ENCODE data around the gene TBC1D22A. TPM values are rescaled to one million over a fixed set of nuclear protein-coding genes. Genes with fewer than 3 reads are reported as not detected.

The TBC1D22A gene
- polyA plus RNA-seq, 1 of the 3 experiments (the other 2 are of a cell fraction) = 16.5 TPM

- Histone ChIP-seq H2AFZ (ENCODE audit: low read depth) (no peak overlapping the region), H3K27ac (ENCODE audit: low read depth in 2 of 2, low read length in 1 of 2) (no peak overlapping the region), H3K9me2 (no peaks in the 10 kb centered on the region), H3K79me2 (ENCODE audit: insufficient read depth) (no peaks in the 10 kb centered on the region), H3K27me3 (ENCODE audit: insufficient read depth) (no peaks in the 10 kb centered on the region), H3K36me3 (replicated peaks in 1 of 2; ENCODE audit: control insufficient read depth in 1 of 2, insufficient read depth in 2 of 2, low read length in 1 of 2) (peaks cover 0 to 12% of the 10 kb centered on the region in 2 experiments), H3K9me3 (no peaks in the 10 kb centered on the region), H4K20me1 (ENCODE audit: insufficient read depth) (no peaks in the 10 kb centered on the region), H3K4me2 (no peak overlapping the region), H3K4me3 (ENCODE audit: low read depth in 2 of 2, low read length in 1 of 2) (no peak overlapping the region), H3K9ac (no peak overlapping the region), H3K4me1 (ENCODE audit: control insufficient read depth in 1 of 2, insufficient read depth in 2 of 2, low read depth in 1 of 2, low read length in 1 of 2) (no peaks in the 10 kb centered on the region), H3F3A (replicated peaks; ENCODE audit: insufficient read depth) (no peaks in the 10 kb centered on the region)
- 95% methylated on average over 13 of the region's 20 CpGs for WGBS (ENCODE audit: low lambda C conversion rate)
- ChIA-PET POLR2A (no interaction called here), CTCF (no interaction called here)
- no peak for DNase-seq
- TF ChIP-seq SIN3A (IDR thresholded peaks at IDR 0.05; ENCODE audit: borderline replicate concordance, low read depth, low read length) = no peak
- no peak for TF ChIP-seq USF2 (IDR thresholded peaks at IDR 0.05; ENCODE audit: borderline replicate concordance, low read depth, low read length)
- TF ChIP-seq RXRA (IDR thresholded peaks at IDR 0.05; ENCODE audit: borderline replicate concordance, low read depth) = no peak
- no peak for TF ChIP-seq NRF1 (IDR thresholded peaks at IDR 0.05; ENCODE audit: low read depth, low read length)
- TF ChIP-seq EZH2phosphoT487 (IDR thresholded peaks at IDR 0.05; ENCODE audit: borderline replicate concordance, low read depth) = no peak
- TF ChIP-seq MXI1 (IDR thresholded peaks at IDR 0.05; ENCODE audit: low read depth, low read length) = no peak
- TF ChIP-seq MAX (IDR thresholded peaks at IDR 0.05; ENCODE audit: low read depth) = no peak
- TF ChIP-seq ELF1 (IDR thresholded peaks at IDR 0.05) = no peak
- no peak for TF ChIP-seq POLR2AphosphoS5 (IDR thresholded peaks at IDR 0.05; ENCODE audit: low read depth, low read length)
- no peak for TF ChIP-seq TCF12 (IDR thresholded peaks at IDR 0.05)
- TF ChIP-seq YY1 (IDR thresholded peaks at IDR 0.05; ENCODE audit: low read depth) = no peak
- TF ChIP-seq RFX5 (IDR thresholded peaks at IDR 0.05; ENCODE audit: low read length) = no peak
- no peak for TF ChIP-seq CHD2 (IDR thresholded peaks at IDR 0.05; ENCODE audit: low read length, partially characterized antibody)
- TF ChIP-seq FOSL2 (IDR thresholded peaks at IDR 0.05; ENCODE audit: borderline replicate concordance, low read depth) = no peak
- no peak for TF ChIP-seq USF1 (IDR thresholded peaks at IDR 0.05; ENCODE audit: borderline replicate concordance, low read depth)
- TF ChIP-seq FOXM1 (IDR thresholded peaks at IDR 0.05; ENCODE audit: low read depth) = no peak
- TF ChIP-seq TAF1 (IDR thresholded peaks at IDR 0.05; ENCODE audit: borderline replicate concordance, low read depth, low read length) = no peak
- no peak for TF ChIP-seq REST (IDR thresholded peaks at IDR 0.05; ENCODE audit: low read depth, low read length)
- no peak for TF ChIP-seq CTCF (IDR thresholded peaks at IDR 0.05)
Measured at GRCh38 chr22:47114813-47115517, 352.5 kb downstream of the TBC1D22A start.
